H1 (cell line): ENCODE results near the gene HMGB1. TPM values are rescaled to one million over a fixed set of nuclear protein-coding genes. Genes with fewer than 3 reads are reported as not detected.

Experiments used
- RBBP5 ChIP-seq: IDR thresholded peaks from 2 replicates; pipeline ENCODE4 v1.7.1; 2012; ENCODE audit warnings: low read depth, mild to moderate bottlenecking, inconsistent platforms, low read length, moderate library complexity, borderline replicate concordance
- SRF ChIP-seq: IDR thresholded peaks from 2 replicates; pipeline ENCODE4 v1.6.1; 2011; ENCODE audit warnings: mild to moderate bottlenecking, low read depth, low read length, moderate library complexity
- SUZ12 ChIP-seq: fragments of 200-600 bp; sonication (generic); IDR thresholded peaks from 2 replicates; pipeline ENCODE4 v1.6.1; 2012; ENCODE audit warnings: mild to moderate bottlenecking, inconsistent platforms, low read length, moderate library complexity, mixed read lengths
- polyA plus RNA-seq, 7 experiments: library from polyadenylated mRNA; depleted of rRNA in 3 of 7; stranded (reverse) in 5 of 7; unstranded in 2 of 7; fragments of >200 nt in 5 of 7; fragments of 200-250 nt in 2 of 7; gene quantifications; 1 replicate in 5 of 7; 2 replicates in 1 of 7; 4 replicates in 1 of 7; pipeline versions ENCODE4 v1.2.1 to v1.2.3, GENCODE V29; 2011 to 2013; ENCODE audit warnings: missing spikeins in 2 of 7, mixed read lengths in 2 of 7
- total RNA-seq: library from RNA; stranded (reverse); fragmentation: NEBNext Ultra II Directional; extraction: Animal tissue kit (Norgen Biotek cat#: 25700); gene quantifications from 2 replicates; pipeline ENCODE4 v1.2.1, GENCODE V29; 2021
- TF ChIP-seq, protein P1 (sequence below), 3 experiments: IDR thresholded peaks; 1 replicate in 2 of 3; 2 replicates in 1 of 3; pipeline versions ENCODE4 v1.5.1 to v1.6.1; 2011; ENCODE audit warnings: low read length in 3 of 3, mild to moderate bottlenecking in 3 of 3, inconsistent platforms in 2 of 3, low read depth in 1 of 3, moderate library complexity in 1 of 3; ENCODE audit not compliant: insufficient read depth in 1 of 3; ENCODE audit errors: control extremely low read depth in 1 of 3

The HMGB1 gene
- total and polyA plus RNA-seq, 2 of the 8 experiments (the other 6 are each of a cell fraction or from before 2014, with no cell fraction given) = 123 to 776 TPM

DNA sequence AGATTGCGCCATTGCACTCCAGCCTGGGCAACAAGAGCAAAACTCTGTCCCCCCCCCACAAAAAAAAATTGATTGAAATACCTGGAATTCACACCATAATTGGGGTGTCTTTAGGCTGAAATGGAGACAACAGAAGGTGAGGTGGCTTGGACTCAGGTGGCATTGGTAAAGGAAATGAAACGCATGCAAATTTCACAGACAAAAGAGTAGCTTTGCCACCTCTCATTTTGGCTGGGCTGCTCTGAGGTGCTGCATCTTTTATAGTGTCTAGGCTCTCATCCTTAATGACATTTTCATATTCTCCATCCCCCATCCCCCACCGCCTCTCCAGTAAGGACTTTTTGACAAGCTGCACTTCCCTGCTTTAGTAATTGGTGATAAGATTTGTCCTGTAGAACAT is 36.5 kb downstream of the HMGB1 start (continued):
- no peak for TF ChIP-seq SRF
- TF ChIP-seq RBBP5 = no peak
- no peak for TF ChIP-seq SUZ12
- TF ChIP-seq, protein P1, sequence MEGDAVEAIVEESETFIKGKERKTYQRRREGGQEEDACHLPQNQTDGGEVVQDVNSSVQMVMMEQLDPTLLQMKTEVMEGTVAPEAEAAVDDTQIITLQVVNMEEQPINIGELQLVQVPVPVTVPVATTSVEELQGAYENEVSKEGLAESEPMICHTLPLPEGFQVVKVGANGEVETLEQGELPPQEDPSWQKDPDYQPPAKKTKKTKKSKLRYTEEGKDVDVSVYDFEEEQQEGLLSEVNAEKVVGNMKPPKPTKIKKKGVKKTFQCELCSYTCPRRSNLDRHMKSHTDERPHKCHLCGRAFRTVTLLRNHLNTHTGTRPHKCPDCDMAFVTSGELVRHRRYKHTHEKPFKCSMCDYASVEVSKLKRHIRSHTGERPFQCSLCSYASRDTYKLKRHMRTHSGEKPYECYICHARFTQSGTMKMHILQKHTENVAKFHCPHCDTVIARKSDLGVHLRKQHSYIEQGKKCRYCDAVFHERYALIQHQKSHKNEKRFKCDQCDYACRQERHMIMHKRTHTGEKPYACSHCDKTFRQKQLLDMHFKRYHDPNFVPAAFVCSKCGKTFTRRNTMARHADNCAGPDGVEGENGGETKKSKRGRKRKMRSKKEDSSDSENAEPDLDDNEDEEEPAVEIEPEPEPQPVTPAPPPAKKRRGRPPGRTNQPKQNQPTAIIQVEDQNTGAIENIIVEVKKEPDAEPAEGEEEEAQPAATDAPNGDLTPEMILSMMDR (IDR thresholded peaks at IDR 0.05; ENCODE audit: control extremely low read depth in 1 of 3, insufficient read depth in 1 of 3, low read depth in 1 of 3, low read length in 3 of 3) = no peak
- TF ChIP-seq, all 59 proteins: peak for 0
